ENCODE data around the gene AHNAK2.
A peak's percentile ranks its signal among the peaks of the same experiment; 100 is the strongest.
"Not testable (repeated sequence)": the region's sequence is repeated elsewhere in the genome, so short reads cannot be mapped to it uniquely, and the experiment has no call there.

AHNAK2 gene

GRCh38 chr14:104893435-104894207, 84.6 kb downstream of the AHNAK2 start:
- H3K36me3 ChIP-seq: peaks cover 0 to 37% (median 11%) of the 10 kb centered on the region in 3 donors
- DNase-seq: peak in 1 of 2 donors; percentile 68
- H3K27me3 ChIP-seq: no peaks in the 10 kb centered on the region
- TF ChIP-seq CTCF (IDR thresholded peaks at IDR 0.05): no peak
- H3K4me3 ChIP-seq: no peak overlapping the region
- H3K27ac ChIP-seq: no peak overlapping the region
- H3K4me1 ChIP-seq: peaks cover 0 to 21% (median 10%) of the 10 kb centered on the region in 4 donors
- intact Hi-C loops (cut with DNase I; ENCODE audit: low total_unique reads): no loop called here
- H3K9me3 ChIP-seq: no peaks in the 10 kb centered on the region

- intact Hi-C loops (cut with DNase I; ENCODE audit: low total_unique reads): no loop called here
- Histone ChIP-seq H3K9me3 (no peaks in the 10 kb centered on the region), H3K27ac (no peak overlapping the region), H3K36me3 (peaks cover under 1 to 46% (median 19%) of the 10 kb centered on the region in 3 donors), H3K4me3 (no peak overlapping the region), H3K4me1 (peaks cover 0 to 21% (median 10%) of the 10 kb centered on the region in 4 donors), H3K27me3 (no peaks in the 10 kb centered on the region)
- no peak for TF ChIP-seq CTCF (IDR thresholded peaks at IDR 0.05)
- DNase-seq: peak in 1 of 2 donors; percentile 63
These were observed 85.4 kb downstream of the AHNAK2 start for GRCh38 chr14:104892531-104893434.

GRCh38 chr14:104891664-104892530, 86.3 kb downstream of the AHNAK2 start:
- Histone ChIP-seq H3K4me1 (peaks cover 0 to 21% (median 10%) of the 10 kb centered on the region in 4 donors), H3K9me3 (no peaks in the 10 kb centered on the region), H3K36me3 (peaks cover 9 to 54% (median 27%) of the 10 kb centered on the region in 3 donors), H3K4me3 (no peak overlapping the region), H3K27ac (no peak overlapping the region), H3K27me3 (no peaks in the 10 kb centered on the region)
- TF ChIP-seq CTCF (IDR thresholded peaks at IDR 0.05): no peak
- DNase-seq: peak in 1 of 2 donors; percentile 62
- intact Hi-C loops (cut with DNase I; ENCODE audit: low total_unique reads): no loop called here

- Histone ChIP-seq H3K4me1 (peaks cover 0 to 16% (median 8%) of the 10 kb centered on the region in 4 donors), H3K36me3 (peaks cover 17 to 62% (median 35%) of the 10 kb centered on the region in 3 donors), H3K4me3 (no peak overlapping the region), H3K27ac (no peak overlapping the region), H3K27me3 (no peaks in the 10 kb centered on the region), H3K9me3 (no peaks in the 10 kb centered on the region)
- peak in 1 of 2 donors; percentile 62 for DNase-seq
- no peak for TF ChIP-seq CTCF (IDR thresholded peaks at IDR 0.05)
- intact Hi-C loops (cut with DNase I; ENCODE audit: low total_unique reads): no loop called here
These were observed 87.0 kb downstream of the AHNAK2 start for GRCh38 chr14:104891121-104891551.

GRCh38 chr14:104890292-104890691, 87.9 kb downstream of the AHNAK2 start:
- H3K9me3 ChIP-seq; H3K4me3 ChIP-seq; H3K27me3 ChIP-seq; H3K27ac ChIP-seq; intact Hi-C loops (cut with DNase I; ENCODE audit: low total_unique reads); H3K4me1 ChIP-seq: not testable (repeated sequence)
- H3K36me3 ChIP-seq: peaks cover 23 to 70% (median 44%) of the 10 kb centered on the region in 3 donors
- DNase-seq: peak in 1 of 2 donors; percentile 11
